Measurements from ENCODE around the gene MAB21L3.

MAB21L3 gene

DNA sequence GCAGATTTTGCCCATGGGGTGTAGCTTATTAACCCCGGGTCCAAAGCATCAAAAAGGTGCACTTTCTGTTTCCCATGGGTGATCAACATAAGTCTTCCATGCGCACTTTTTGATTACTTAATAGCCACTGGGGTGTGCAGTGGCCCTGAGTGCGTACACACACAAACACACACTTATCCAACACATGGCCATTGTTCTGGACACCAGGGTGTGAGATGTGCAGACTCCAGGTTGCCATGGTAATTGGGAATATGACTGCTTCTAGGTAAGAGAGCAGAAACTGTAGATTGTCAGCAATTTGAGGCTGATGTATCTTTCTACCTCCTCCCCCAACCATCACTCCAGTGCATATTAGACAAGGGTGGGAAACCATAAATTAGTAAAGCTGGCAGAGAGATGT is 68.8 kb downstream of the MAB21L3 start:
- DNase-seq (ENCODE audit: low read depth, low spot score), result no peak
- H3K4me3 ChIP-seq (ENCODE audit: low read length), result no peak overlapping the region

GRCh38 chr1:116182019-116182714 is 71.0 kb downstream of the MAB21L3 start:
- H3K4me3 ChIP-seq (ENCODE audit: low read length), result no peak overlapping the region
- no peak for DNase-seq (ENCODE audit: low read depth, low spot score)
